ENCODE results near the gene DPP8.

DPP8 gene

DNA sequence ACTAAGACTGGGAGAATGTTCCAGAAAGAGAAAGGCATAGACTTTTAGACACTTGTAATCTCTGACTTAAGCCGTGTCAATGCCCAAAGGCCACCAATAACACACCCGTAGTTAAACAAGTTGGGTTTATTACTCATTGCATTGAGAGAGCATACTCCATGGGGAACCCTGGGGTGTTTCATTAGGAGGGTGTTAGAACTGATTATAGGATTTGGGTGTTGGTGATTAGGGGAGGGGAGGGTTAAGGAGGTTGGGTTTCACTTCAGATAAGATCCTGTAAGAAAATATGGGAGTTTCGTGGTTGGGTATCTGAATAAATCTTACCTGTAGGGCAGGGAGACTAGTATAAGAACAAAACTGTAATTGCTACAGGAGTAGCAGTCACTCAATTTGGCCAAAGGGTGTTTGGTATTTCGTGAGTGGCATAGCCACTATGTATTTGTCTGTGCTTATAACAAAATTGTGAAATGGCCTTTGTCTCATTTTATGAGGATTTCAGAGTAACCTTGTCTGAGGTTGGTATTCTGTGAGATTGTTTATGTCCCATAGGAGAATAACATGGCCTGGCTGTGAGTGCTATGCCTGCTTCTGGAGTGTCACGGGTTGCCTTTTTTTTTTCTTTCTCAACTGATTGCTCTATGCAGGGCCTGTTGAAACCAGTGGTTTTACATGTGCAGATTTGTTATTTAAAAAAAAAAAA is 15.7 kb upstream of the DPP8 start (continued):
- TF ChIP-seq ZNF302 (tag by site-specific recombination; IDR thresholded peaks at IDR 0.05; ENCODE audit: low read depth) (no peak), INSM2 (tag by site-specific recombination; IDR thresholded peaks at IDR 0.05) (peak; percentile 36), KLF1 (tag by site-specific recombination; IDR thresholded peaks at IDR 0.05) (peak; percentile 96), REPIN1 (tag by site-specific recombination; IDR thresholded peaks at IDR 0.05; ENCODE audit: low read depth) (no peak), ZNF513 (tag by site-specific recombination; IDR thresholded peaks at IDR 0.05) (no peak), ZNF133 (tag by site-specific recombination; IDR thresholded peaks at IDR 0.05) (no peak), ZNF621 (tag by site-specific recombination; IDR thresholded peaks at IDR 0.05) (no peak), KLF8 (tag by site-specific recombination; IDR thresholded peaks at IDR 0.05) (no peak), SALL2 (tag by site-specific recombination; IDR thresholded peaks at IDR 0.05; ENCODE audit: borderline replicate concordance) (no peak), ZBTB20 (tag by site-specific recombination; IDR thresholded peaks at IDR 0.05) (peak; percentile 70; the same call in 1 of the 2 replicates), FEZF1 (tag by site-specific recombination; IDR thresholded peaks at IDR 0.05) (peak; percentile 78), EGR2 (tag by site-specific recombination; IDR thresholded peaks at IDR 0.05; ENCODE audit: low read depth) (no peak), ZNF398 (tag by site-specific recombination; IDR thresholded peaks at IDR 0.05) (peak; percentile 80), ZBTB21 (tag by site-specific recombination; IDR thresholded peaks at IDR 0.05) (peak; percentile 5; the same call in 1 of the 2 replicates), BCL11B (tag by site-specific recombination; IDR thresholded peaks at IDR 0.05; ENCODE audit: low read depth) (no peak), KLF10 (tag by site-specific recombination; IDR thresholded peaks at IDR 0.05) (peak; percentile 47; the same call in 1 of the 2 replicates), OVOL3 (tag by site-specific recombination; IDR thresholded peaks at IDR 0.05) (0 out of 2 replicates have a peak, but pooled peaks have one; percentile 52), GLIS2 (tag by site-specific recombination; IDR thresholded peaks at IDR 0.05) (no peak), ZNF324 (tag by site-specific recombination; IDR thresholded peaks at IDR 0.05) (no peak), PRDM6 (tag by site-specific recombination; IDR thresholded peaks at IDR 0.05) (peak; percentile 98), ZFHX2 (tag by site-specific recombination; conservative IDR thresholded peaks at IDR 0.05) (0 out of 2 replicates have a peak, but pooled peaks have one; percentile 12), ZNF423 (tag by site-specific recombination; IDR thresholded peaks at IDR 0.05) (peak; percentile 89), ZNF391 (tag by site-specific recombination; IDR thresholded peaks at IDR 0.05; ENCODE audit: borderline replicate concordance, low read depth) (0 out of 2 replicates have a peak, but pooled peaks have one; percentile 12), MEIS1 (CRISPR knock-in tag; IDR thresholded peaks at IDR 0.05; ENCODE audit: borderline replicate concordance) (no peak), KLF16 (tag by site-specific recombination; IDR thresholded peaks at IDR 0.05) (peak; percentile 65; the same call in 1 of the 2 replicates), ZNF169 (tag by site-specific recombination; IDR thresholded peaks at IDR 0.05) (no peak), PRDM1 (tag by site-specific recombination; IDR thresholded peaks at IDR 0.05) (no peak; the same call in 1 of the 2 replicates)
- TF ChIP-seq, protein P1, sequence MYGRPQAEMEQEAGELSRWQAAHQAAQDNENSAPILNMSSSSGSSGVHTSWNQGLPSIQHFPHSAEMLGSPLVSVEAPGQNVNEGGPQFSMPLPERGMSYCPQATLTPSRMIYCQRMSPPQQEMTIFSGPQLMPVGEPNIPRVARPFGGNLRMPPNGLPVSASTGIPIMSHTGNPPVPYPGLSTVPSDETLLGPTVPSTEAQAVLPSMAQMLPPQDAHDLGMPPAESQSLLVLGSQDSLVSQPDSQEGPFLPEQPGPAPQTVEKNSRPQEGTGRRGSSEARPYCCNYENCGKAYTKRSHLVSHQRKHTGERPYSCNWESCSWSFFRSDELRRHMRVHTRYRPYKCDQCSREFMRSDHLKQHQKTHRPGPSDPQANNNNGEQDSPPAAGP (tag by site-specific recombination; IDR thresholded peaks at IDR 0.05), result peak; percentile 96
- TF ChIP-seq, protein P2, sequence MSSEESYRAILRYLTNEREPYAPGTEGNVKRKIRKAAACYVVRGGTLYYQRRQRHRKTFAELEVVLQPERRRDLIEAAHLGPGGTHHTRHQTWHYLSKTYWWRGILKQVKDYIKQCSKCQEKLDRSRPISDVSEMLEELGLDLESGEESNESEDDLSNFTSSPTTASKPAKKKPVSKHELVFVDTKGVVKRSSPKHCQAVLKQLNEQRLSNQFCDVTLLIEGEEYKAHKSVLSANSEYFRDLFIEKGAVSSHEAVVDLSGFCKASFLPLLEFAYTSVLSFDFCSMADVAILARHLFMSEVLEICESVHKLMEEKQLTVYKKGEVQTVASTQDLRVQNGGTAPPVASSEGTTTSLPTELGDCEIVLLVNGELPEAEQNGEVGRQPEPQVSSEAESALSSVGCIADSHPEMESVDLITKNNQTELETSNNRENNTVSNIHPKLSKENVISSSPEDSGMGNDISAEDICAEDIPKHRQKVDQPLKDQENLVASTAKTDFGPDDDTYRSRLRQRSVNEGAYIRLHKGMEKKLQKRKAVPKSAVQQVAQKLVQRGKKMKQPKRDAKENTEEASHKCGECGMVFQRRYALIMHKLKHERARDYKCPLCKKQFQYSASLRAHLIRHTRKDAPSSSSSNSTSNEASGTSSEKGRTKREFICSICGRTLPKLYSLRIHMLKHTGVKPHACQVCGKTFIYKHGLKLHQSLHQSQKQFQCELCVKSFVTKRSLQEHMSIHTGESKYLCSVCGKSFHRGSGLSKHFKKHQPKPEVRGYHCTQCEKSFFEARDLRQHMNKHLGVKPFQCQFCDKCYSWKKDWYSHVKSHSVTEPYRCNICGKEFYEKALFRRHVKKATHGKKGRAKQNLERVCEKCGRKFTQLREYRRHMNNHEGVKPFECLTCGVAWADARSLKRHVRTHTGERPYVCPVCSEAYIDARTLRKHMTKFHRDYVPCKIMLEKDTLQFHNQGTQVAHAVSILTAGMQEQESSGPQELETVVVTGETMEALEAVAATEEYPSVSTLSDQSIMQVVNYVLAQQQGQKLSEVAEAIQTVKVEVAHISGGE (tag by site-specific recombination; conservative IDR thresholded peaks at IDR 0.05; ENCODE audit: low read depth), result no peak
